ENCODE results near the gene PRKCA. TPM values are rescaled to one million over a fixed set of nuclear protein-coding genes. Genes with fewer than 3 reads are reported as not detected.

PRKCA gene
- total and polyA plus RNA-seq, 2 of the 13 experiments (the other 11 are each of a cell fraction or from before 2014, with no cell fraction given) = 18.5 to 21.5 TPM

- Histone ChIP-seq H3K79me2 (ENCODE audit: insufficient read depth, low read length) (peaks cover 37% of the 10 kb centered on the region), H3K27ac (ENCODE audit: extremely low read length, insufficient read depth, low read length) (no peak overlapping the region), H3K4me1 (ENCODE audit: insufficient read depth, low read length) (peaks cover 44% of the 10 kb centered on the region), H2AFZ (ENCODE audit: low read length) (no peak overlapping the region), H3K4me3 (replicated peaks in 1 of 3; ENCODE audit: insufficient read depth in 1 of 3, low read depth in 2 of 3, low read length in 3 of 3) (no peak overlapping the region), H3K36me3 (replicated peaks in 1 of 2; ENCODE audit: control insufficient read depth in 1 of 2, insufficient read depth in 2 of 2, low read length in 2 of 2) (no peaks in the 10 kb centered on the region), H4K20me1 (ENCODE audit: insufficient read depth, low read length) (no peaks in the 10 kb centered on the region), H3K9ac (ENCODE audit: insufficient read depth, low read depth, low read length) (no peak overlapping the region), H3K9me3 (ENCODE audit: low read length) (no peaks in the 10 kb centered on the region), H3K27me3 (ENCODE audit: control insufficient read depth in 1 of 2, insufficient read depth in 2 of 2, low read length in 2 of 2) (no peaks in the 10 kb centered on the region), H3K4me2 (ENCODE audit: low read depth, low read length) (no peak overlapping the region)
- no peak for TF ChIP-seq WIZ (CRISPR knock-in tag; IDR thresholded peaks at IDR 0.05)
- no peak for TF ChIP-seq ZIK1 (CRISPR knock-in tag; IDR thresholded peaks at IDR 0.05; ENCODE audit: borderline replicate concordance, low read depth)
- TF ChIP-seq ZNF749 (CRISPR knock-in tag; IDR thresholded peaks at IDR 0.05; ENCODE audit: borderline replicate concordance) = no peak
- no peak for TF ChIP-seq HDAC2 (CRISPR knock-in tag; IDR thresholded peaks at IDR 0.05)
- TF ChIP-seq, protein P1, sequence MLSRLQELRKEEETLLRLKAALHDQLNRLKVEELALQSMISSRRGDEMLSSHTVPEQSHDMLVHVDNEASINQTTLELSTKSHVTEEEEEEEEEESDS (CRISPR knock-in tag; IDR thresholded peaks at IDR 0.05; ENCODE audit: borderline replicate concordance) = no peak
- TF ChIP-seq ZNF660 (CRISPR knock-in tag; IDR thresholded peaks at IDR 0.05; ENCODE audit: borderline replicate concordance, low read depth) = no peak
- TF ChIP-seq SPEN (CRISPR knock-in tag; IDR thresholded peaks at IDR 0.05; ENCODE audit: low read depth) = no peak
- TF ChIP-seq, protein P2, sequence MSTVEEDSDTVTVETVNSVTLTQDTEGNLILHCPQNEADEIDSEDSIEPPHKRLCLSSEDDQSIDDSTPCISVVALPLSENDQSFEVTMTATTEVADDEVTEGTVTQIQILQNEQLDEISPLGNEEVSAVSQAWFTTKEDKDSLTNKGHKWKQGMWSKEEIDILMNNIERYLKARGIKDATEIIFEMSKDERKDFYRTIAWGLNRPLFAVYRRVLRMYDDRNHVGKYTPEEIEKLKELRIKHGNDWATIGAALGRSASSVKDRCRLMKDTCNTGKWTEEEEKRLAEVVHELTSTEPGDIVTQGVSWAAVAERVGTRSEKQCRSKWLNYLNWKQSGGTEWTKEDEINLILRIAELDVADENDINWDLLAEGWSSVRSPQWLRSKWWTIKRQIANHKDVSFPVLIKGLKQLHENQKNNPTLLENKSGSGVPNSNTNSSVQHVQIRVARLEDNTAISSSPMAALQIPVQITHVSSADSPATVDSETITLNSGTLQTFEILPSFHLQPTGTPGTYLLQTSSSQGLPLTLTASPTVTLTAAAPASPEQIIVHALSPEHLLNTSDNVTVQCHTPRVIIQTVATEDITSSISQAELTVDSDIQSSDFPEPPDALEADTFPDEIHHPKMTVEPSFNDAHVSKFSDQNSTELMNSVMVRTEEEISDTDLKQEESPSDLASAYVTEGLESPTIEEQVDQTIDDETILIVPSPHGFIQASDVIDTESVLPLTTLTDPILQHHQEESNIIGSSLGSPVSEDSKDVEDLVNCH (CRISPR knock-in tag; IDR thresholded peaks at IDR 0.05) = no peak
- TF ChIP-seq ZNF235 (CRISPR knock-in tag; IDR thresholded peaks at IDR 0.05; ENCODE audit: borderline replicate concordance) = no peak
- no peak for TF ChIP-seq GPBP1L1 (CRISPR knock-in tag; IDR thresholded peaks at IDR 0.05)
- TF ChIP-seq ZNF713 (CRISPR knock-in tag; IDR thresholded peaks at IDR 0.05) = no peak
- TF ChIP-seq SRSF4 (IDR thresholded peaks at IDR 0.05; ENCODE audit: low read depth, low read length, poor library complexity, severe bottlenecking) = no peak
- no peak for TF ChIP-seq ZFP90 (CRISPR knock-in tag; IDR thresholded peaks at IDR 0.05; ENCODE audit: borderline replicate concordance)
- DNase-seq (ENCODE audit: low spot score) (no peak), FAIRE-seq (no peak), ATAC-seq (no peak)
- WGBS (ENCODE audit: low lambda C conversion rate) = 95% methylated on average over 10 of the region's 10 CpGs
- CTCF ChIA-PET (ENCODE audit: low intra/inter-chr PET ratio, low total read pairs) = no interaction called here
- in situ Hi-C loops (cut with HindIII; ENCODE audit: extremely low pct_ligation_motif_present, low pct_unique_long_range_greater_than_20kb) (no loop called here), intact Hi-C loops (cut with micrococcal nuclease; ENCODE audit: unreplicated experiment) (no loop called here)
- no TSS peak for BruUV-seq (replicated peaks)
- POLR2A ChIA-PET = no interaction called here
Observed at GRCh38 chr17:66364508-66364907, 62.1 kb downstream of the PRKCA start.

All from HepG2 (cell line).